ENCODE measurements around the gene DNAJC27.

The DNAJC27 gene

GRCh38 chr2:24915175-24915574, 56.6 kb downstream of the DNAJC27 start:
- H3K4me3 ChIP-seq (ENCODE audit: control insufficient read depth, low read depth, low read length) = no peak overlapping the region
- no peak for DNase-seq (ENCODE audit: low read depth)
- no peak for TF ChIP-seq CTCF (IDR thresholded peaks at IDR 0.05; ENCODE audit: control insufficient read depth, insufficient read depth, low read depth, low read length, missing control alignments)

GRCh38 chr2:24914713-24915112, 57.0 kb downstream of the DNAJC27 start:
- TF ChIP-seq CTCF (IDR thresholded peaks at IDR 0.05; ENCODE audit: control insufficient read depth, insufficient read depth, low read depth, low read length, missing control alignments) = no peak
- DNase-seq (ENCODE audit: low read depth) = no peak
- no peak overlapping the region for H3K4me3 ChIP-seq (ENCODE audit: control insufficient read depth, low read depth, low read length)

GRCh38 chr2:24913911-24914310, 57.8 kb downstream of the DNAJC27 start:
- H3K4me3 ChIP-seq (ENCODE audit: control insufficient read depth, low read depth, low read length) = no peak overlapping the region
- DNase-seq (ENCODE audit: low read depth) = no peak
- TF ChIP-seq CTCF (IDR thresholded peaks at IDR 0.05; ENCODE audit: control insufficient read depth, insufficient read depth, low read depth, low read length, missing control alignments) = no peak

GRCh38 chr2:24912986-24913385, 58.8 kb downstream of the DNAJC27 start:
- TF ChIP-seq CTCF (IDR thresholded peaks at IDR 0.05; ENCODE audit: control insufficient read depth, insufficient read depth, low read depth, low read length, missing control alignments) = no peak
- no peak overlapping the region for H3K4me3 ChIP-seq (ENCODE audit: control insufficient read depth, low read depth, low read length)
- DNase-seq (ENCODE audit: low read depth) = no peak

- DNase-seq (ENCODE audit: low read depth) = no peak
- H3K4me3 ChIP-seq (ENCODE audit: control insufficient read depth, low read depth, low read length) = no peak overlapping the region
- no peak for TF ChIP-seq CTCF (IDR thresholded peaks at IDR 0.05; ENCODE audit: control insufficient read depth, insufficient read depth, low read depth, low read length, missing control alignments)
These were observed 59.2 kb downstream of the DNAJC27 start for GRCh38 chr2:24912523-24912922.

GRCh38 chr2:24910245-24910644, 61.5 kb downstream of the DNAJC27 start:
- DNase-seq (ENCODE audit: low read depth) = no peak
- TF ChIP-seq CTCF (IDR thresholded peaks at IDR 0.05; ENCODE audit: control insufficient read depth, insufficient read depth, low read depth, low read length, missing control alignments) = no peak

More at GRCh38 chr2:24910245-24910644, 61.5 kb downstream of the DNAJC27 start:
- H3K4me3 ChIP-seq (ENCODE audit: control insufficient read depth, low read depth, low read length) = no peak overlapping the region

Data from AG09309 (cell line).